Fibroblast of skin of left biceps (primary cell): Measurements from ENCODE around the gene WWOX.

Experiments used
- DNase-seq, 2 experiments: peaks; one replicate each; pipeline ENCODE4 v3.0.0-alpha.2; 2013; ENCODE audit warnings: low read depth in 2 of 2

Gene WWOX

DNA sequence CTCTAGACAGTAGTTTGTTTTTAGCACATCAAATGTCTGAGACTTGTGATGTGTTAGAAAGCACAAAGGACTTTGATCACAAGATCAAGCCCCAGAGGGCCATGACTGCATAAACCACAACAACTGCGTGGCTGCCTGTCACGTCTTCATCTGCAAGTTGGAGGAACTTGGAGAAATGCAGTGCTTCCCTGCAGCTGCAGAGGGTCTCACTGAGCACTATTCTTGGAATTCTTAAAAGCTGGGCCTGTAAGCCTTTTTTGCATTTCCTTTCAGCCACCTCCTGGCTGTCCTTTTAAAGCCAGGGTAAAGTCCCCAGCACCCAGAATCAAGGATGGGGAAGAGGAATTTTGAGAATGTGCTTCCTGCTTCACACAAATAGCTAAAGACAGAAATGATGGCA lies 1069.8 kb downstream of the WWOX start:
- no peak for DNase-seq

DNA sequence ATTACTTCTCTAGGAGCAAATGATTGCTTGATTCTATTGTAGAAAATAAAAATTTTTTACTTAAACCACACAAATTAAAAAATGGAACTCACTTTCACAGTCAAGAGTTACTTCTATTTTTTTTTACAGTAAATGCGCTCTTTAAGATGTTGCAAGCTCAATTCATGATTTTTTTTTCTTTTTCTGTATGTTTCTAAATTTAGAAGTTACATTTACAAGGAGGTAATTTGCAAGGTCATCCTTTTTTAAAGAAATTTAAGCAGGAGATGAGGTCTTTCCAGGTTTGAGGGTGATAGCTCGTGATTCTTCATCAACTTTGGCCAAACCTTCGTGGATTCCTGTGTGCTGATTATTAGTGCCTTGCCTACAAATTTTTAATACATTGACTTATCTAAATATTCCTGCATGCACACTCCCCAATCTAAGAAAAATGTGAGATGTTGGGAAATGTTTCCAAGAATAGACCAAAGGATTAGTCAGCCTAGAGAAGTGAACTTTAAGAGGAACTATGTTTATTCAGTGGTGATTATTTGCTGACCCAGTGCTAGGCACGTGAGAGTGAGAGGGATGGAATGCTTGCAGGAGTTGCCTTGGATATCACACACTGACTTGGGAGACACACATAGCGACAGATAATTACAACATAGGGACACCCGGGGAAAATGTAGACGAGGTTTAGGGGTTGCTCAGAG lies 1071.2 kb downstream of the WWOX start:
- DNase-seq = no peak

DNA sequence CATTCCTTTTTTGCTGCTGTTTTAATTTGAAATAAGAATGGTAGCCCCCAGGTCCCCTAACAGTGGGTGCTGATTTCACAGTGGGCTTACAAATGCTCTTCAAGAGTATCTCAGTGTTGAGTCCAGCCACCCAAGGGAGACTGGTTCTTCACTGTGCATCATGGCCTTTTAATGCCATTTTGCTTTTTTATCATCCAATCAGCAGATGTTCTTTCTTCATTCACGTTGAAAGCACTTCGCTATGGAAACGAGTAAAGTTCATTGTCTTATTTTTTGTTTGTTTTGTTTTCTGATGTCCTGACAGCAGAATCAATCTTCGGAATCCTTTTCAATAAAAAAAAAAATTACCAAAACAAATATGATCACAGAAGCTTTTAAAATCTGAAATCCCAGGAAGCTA lies 1072.0 kb downstream of the WWOX start:
- DNase-seq = no peak

DNA sequence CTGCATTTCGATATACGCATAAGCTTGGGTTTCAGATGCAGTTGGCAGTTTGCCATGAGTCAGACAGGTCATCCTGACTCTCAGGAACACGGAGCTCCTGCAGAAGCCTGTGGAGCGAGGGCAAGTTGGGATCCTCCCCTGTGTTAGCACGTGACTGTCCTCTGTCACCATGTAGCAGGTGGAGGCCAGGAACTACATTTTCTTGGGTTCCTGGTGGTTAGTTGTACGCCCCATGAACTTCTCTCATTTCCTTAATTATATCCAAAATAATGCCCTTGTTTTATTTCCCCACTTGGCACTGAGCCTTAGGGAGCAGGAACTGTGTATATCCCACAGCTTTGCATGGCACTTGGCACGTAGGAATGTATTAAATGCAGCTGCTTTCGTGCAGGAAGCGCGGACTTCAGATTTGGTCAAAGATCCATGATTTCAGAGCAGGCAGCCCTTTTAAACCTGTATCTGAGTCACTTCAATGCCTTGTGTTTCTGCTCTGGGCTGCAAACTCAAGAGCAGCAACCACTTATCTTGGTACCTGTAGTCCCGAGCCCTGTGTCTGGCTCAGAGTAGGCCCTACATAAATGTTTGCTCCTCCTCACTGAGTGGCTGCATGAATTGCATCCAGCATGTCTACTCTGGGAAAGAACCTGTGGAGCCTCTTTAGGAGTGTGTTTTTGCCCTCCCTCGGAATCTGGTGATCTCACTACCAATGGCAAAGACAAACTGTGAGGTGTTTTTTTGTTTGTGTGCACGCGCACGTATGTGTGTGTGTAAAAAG lies 1072.7 kb downstream of the WWOX start:
- DNase-seq = no peak

DNA sequence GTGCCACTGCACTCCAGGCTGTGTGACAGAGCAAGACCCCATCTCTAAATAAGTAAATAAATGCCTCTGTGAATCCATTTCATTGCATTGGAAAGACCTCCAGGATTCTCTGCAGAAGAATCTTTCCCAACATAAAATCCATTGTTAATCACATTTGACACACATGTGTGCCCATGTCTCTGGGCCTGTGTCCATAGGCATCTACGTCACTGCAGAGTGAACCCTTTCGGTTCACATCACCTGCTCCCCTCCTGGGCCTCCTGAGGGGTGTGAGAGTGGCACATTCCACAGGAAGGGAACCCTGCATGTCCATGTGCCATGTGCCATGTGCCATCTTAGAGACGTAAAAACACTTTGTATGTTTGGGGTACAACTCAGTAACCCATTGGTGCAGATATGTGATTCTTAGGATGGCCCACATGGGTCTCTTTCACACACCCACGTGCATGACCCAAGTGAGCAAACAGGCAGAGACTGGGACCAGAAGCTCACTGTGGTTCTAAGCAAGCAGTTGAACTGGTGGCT lies 1073.6 kb downstream of the WWOX start:
- DNase-seq = no peak

DNA sequence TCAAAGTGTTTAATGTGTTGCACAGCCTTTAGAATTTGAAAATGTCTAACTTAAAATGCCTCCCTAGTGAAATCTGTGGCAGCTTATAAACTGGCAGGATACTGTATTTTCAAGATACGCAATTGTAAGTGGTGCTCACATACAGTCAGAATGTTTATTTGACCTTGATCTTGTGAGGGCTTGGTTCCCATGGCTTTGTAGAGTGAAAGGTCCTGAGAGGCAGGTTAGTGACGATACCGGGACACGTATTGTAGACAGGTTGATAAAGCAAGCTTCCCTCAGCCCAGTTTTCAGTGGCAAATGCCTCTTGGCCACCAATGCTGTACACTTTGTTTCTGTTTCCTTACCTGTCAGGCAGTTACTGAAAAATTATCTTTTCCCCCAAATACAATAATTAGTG lies 1074.5 kb downstream of the WWOX start:
- no peak for DNase-seq

DNA sequence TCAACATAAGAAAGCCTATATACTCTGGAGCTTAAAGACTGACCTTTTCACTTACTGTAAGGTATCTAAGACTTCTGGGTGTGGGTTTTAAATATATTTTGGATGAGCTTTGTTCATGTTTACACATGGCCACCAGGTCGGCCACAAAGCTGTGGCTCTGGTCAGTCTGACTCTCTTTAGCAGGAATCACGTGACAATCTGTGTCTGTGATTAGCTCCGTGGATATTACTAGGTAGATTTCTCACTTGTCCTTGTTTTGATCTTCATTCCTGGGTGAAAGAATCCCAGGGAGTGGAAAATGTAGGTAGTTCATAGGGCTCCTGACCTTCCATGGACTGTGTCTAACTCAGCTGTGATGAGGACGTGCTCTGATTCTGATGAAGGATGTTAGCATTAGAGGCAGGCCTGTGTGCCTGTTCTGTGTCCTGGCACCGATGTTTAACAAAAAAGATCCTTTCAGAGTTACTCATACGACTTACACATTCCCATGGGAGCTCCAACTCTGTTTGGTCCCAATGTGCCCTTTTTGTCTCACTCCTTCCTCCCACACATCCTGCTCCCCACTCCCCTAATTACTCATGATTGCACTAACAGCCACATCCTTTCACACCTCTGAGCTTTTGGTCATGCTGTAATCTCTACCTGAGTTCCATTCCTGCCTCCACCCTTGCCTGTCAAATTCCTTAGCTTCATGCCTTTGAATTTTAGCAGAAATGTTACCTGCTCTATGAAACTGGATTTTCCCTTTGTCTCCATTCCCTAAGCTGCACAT lies 1076.0 kb downstream of the WWOX start:
- no peak for DNase-seq

DNA sequence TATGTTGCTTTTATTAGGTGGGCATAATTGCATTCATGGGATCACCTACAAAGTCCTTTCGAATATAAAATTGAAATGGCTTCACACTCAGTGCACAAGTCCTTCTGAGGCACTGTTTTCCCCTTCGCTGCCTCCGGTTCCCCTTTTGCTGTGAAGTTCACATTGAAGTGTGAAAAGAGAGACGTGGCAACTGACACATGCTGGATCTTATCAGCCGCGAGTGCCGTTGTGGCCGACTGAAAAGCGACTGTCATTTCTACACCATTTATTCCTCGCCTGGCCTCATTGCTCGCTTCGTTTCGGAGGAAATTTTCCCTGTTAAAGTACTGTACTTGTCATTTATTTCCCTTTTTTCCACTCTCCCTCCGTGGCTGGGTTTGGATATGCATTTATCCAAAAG lies 1077.6 kb downstream of the WWOX start:
- DNase-seq = no peak

DNA sequence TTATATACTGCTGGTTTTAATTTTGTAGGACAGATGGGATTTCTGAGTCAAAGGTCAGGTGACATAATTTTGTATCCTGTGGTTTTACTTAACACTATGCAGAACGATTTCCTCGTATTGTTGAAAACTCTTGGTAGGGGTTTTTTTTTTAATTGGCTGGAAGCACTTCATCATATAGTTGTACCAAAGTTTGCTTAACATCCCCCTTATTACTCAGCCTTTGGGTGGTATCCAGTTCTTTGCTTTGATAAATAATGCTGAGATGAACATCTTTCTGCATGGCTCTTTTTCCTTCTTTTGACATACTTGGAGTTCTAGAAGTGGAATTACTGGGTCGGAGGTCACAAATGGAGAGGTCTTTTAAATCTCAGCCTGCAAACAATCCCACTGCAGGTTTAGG lies 1082.0 kb downstream of the WWOX start:
- DNase-seq = no peak

DNA sequence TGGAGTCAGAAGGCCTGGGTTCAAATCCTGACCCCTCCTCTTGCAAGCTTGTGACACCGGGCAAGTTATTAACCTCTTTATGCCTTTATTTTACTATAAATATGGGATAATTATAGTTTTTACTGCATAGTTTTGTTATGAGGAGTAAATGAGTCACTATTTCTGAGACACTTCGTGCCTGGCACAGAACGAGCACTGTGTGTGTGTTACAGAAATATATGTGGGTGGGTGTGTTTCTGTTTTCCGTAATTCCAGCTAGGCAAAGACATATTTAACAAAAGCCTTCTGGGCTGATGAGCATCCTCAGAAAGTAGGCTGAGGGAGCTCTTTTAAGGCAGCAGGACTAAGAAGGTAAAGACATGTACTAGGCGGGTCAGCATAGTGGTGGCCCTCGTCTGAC lies 1083.2 kb downstream of the WWOX start:
- peak; percentile 11 to 20 for DNase-seq

DNA sequence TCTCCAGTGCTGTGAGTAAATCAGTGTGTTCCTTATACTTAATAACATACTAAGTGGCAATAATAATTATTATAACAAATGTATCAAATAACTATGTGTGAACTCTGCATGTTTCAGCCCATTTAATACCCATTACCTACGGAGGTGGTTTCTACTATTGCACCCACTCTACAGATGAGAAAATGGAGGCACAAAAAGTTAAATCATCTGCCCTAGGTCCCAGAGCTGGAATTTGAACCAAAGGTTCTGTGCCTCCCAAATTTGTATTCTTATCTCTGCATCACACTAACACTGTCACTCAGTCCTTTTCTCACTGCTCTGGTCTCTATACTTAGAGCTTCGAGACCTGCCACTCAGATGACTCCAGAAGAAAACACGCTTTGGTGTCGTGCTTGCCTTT lies 1084.1 kb downstream of the WWOX start:
- no peak for DNase-seq

DNA sequence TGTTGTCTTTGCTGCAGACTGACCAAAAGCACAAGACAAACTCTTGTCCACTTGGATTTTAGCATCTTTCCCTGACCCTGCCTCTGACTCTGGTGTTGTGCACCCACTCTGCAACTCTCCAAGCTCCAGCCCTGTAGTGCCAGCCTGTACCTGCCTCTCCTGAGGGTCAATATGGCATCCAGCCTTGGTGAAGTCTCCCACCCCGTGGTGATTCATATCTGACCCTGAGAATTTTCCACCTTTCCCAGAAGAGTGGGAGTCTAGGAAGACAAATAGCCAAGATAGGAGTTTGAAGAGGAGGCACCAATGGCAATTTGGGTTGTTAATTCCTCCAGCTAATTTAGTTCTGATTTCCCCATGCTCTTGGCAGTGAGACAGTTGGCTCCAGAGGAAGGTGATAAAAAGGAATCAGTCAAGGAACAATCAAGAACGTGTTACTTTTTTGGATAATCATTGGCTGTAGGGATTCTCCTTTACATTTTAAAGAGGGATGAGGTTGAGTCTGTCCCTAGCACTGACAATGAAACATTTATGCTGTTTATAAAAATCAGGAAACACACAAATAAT lies 1085.1 kb downstream of the WWOX start:
- DNase-seq = no peak

DNA sequence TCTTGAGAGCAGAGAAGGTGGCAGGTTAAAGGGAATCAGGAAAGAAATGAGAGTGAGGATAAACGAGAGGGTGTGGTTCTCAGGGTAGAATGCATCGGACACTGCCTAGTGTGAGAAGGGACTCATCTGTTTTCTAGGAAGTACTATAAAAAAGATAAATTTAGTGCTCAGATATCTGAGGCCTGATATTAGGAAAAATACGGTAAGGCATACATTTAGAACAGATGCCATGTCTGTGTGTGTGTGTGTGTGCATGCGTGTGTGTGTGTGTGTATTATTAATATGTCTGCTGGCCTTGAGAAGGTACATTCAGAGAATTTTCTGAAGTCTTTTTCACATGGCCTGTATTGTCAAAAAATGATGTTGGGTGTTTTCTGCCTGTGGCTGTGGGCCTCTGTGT lies 1086.3 kb downstream of the WWOX start:
- DNase-seq = no peak

DNA sequence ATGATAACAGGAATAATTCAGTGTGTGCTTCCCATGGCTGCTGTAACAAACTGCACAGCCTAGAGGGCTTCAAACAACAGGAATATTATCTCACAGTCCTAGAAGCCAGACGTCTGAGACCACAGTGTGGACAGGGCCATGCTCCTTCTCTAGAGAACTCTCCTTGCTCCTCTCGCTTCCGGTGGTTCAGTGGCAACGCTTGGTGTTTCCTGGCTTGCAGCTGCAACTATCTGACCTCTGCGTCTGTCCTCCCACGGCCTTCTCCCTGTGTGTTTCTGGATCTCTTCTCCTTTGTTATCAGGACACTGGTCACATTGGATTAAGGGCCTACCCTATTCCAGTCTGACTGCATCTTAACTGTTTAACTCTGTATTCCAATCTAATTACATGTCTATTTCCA lies 1086.7 kb downstream of the WWOX start:
- no peak for DNase-seq

DNA sequence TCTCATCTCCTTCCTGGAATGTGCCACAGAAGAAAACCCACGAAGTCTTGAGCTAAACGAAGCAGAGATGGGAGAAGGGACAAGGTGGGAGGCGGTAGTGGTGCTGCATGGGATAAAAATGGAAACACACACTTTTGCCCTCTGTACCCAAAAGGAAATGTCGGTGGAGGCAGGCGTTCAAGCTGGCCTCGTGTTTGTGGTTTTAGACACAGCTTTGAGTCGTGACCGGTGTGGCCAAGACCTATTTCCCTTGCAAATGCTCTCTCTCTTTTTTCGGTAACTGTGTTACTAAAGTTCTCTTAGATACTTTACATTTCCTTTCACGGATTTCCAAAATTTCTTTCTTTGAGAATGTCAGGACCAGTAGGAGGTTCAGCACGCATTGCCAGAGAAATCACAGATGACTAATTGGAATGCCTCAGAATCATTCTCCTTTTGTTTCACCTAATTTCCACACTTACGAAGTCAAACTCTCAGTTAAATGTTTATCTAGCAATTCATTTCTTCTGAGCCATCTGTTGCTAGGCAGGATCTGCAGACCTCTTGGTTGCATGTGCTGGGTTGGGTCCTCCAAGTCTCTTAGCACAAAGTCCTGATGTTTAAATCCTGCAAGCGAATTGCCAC lies 1088.8 kb downstream of the WWOX start:
- no peak for DNase-seq

DNA sequence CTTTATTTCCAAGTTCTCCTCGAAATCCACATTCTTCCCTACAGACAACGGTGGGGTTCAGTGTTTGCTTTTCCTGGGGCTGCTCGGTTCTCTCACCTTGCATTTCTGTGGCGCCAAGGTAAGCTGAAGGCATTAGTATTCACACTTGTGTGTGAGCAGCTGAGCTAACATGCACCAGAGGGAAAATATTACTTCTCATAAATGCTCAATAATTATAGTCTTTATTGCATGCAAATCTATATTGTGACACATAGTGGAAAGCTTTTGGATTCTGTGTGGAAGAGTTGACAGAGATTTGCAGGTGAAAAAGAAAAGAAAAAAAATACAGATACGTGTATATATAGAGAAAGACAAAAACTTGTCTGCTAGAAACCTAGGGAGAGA lies 1089.3 kb downstream of the WWOX start:
- DNase-seq = no peak

DNA sequence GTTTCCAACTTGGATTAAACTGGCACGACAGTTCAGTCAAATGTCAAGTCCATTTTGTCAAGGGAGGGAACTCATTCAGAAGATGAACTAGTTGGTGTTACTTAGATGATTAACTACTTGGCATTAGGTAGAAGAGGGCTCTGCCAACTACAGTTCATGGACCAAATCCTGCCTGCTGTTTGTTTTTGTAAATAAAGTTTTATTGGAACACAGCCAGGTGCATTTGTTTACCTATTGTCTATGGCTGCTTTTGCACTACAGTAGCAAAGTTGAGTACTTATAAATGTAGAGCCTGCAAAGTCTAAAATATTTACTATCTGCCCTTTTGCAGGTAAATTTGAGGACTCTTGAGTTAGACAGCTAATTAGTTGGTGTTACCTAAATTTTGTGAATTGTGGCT lies 1091.1 kb downstream of the WWOX start:
- DNase-seq = no peak

DNA sequence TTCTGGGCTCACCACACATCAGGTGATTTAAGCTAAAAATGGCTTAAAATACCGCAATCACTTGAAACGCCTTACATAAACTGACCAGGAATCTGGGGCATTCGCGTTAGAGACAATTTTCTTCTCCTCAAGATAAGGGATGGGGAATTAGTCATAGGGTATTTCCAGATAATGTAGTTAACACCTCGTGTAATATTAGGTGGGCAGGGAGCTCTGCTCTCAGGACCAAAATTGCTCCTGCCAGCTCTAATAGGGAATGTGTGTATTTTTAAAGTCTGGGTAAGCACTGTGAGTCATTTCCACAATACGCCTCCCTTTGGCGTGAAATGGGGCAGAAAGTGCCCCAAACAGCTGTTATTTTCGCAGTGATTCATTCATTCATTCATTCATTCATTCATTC lies 1092.5 kb downstream of the WWOX start:
- no peak for DNase-seq

DNA sequence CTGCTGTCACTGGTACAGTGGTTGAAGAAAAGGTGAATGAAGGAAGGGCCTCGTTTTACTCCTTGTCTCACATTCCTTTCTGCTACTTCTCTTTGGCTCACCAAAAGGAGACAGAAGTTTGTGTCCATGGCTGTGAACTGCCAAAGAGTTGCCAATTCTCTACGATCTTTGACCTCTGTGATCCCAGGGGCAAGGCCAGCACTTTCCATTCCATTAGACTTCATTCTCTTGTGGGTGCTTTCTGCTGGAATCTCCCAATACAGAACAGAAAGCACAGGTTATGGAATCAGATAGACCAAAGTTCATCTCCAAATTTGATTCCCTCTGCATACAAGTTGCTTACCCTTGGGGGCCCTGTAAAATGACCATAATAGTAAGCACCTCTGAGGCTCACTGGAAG lies 1093.5 kb downstream of the WWOX start:
- no peak for DNase-seq

DNA sequence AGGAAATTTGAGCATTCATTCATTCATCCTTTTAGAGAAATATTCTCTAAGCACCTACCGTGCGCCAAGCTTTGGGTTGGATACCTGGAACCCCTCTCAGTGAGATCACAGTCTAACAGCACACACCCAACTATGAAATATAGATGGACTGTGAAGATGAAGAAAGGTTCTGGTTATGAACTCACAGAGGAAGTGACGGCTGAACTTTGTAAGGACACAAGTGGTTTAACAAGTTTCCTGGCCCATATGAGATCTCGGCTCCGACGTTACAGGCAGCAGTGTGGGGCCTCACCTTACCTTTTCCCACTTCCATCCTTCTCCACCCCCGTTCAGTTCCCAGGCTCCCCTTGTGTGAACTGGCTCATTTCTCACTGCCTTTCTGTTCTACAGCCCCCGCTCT lies 1094.8 kb downstream of the WWOX start:
- DNase-seq = no peak

DNA sequence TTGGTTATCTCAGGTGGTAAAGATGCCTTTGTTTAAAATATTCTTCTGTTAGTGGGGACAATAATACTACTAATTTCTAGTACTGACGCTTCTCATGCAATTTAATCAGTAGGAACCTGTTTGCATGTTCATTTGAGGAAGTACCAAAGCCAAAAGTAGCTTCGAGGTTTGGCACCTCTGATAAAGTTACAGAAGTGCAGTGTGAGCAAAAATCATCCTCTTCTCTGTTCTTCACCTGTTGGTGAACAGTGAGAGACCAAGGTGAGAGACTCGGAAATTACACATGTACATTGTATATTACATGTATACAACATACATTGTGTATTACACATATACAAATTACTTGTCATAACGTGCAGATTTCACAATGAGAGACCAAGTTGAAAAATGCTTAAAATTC lies 1096.5 kb downstream of the WWOX start:
- DNase-seq = no peak

DNA sequence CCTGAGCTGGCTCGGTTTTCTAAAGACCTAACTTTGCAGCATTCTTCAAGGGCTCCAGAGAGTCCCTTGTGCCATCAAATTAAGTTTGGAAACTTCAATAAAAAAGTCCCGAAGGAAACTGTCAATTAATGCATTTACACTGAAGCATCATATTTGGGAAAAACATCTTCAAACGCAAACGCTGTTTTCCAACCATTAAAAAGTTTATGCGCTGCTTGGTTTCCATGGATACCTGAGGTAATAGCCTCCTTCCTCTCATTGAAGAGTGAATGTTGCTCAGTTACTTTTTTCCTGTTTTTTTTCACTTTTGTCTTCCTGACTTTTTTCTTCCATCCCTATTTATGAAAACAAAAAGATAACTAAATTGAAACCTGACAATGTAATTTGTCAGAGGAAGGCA lies 1102.0 kb downstream of the WWOX start:
- DNase-seq = no peak
